Renal cortical epithelial cell (primary cell): ENCODE results near the gene BATF3. TPM values are rescaled to one million over a fixed set of nuclear protein-coding genes. Genes with fewer than 3 reads are reported as not detected.
A peak's percentile ranks its signal among the peaks of the same experiment; 100 is the strongest.
"Not testable (repeated sequence)": the region's sequence is repeated elsewhere in the genome, so short reads cannot be mapped to it uniquely, and the experiment has no call there.

ENCODE experiments used
- DNase-seq: peaks from one replicate; pipeline ENCODE4 v3.0.0-alpha.2; 2011; ENCODE audit warnings: low read depth
- total RNA-seq: library from RNA; depleted of rRNA; stranded (reverse); fragments of >200 nt; gene quantifications from 2 replicates; pipeline ENCODE4 v1.2.3, GENCODE V29; 2014

Gene BATF3
- total RNA-seq, 1 donor from 2014 or later: 0.55 TPM

DNA sequence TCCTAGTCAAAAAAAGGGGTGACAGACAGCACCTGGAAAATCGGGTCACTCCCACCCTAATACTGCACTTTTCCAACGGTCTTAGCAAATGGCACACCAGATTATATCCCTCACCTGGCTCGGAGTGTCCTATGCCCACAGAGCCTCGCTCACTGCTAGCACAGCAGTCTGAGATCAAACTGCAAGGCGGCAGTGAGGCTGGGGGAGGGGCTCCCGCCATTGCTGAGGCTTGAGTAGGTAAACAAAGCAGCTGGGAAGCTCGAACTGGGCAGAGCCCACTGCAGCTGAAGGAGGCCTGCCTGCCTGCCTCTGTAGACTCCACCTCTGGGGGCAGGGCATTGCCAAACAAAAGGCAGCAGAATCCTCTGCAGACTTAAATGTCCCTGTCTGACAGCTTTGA lies 41.4 kb downstream of the BATF3 start:
- not testable (repeated sequence) for DNase-seq

DNA sequence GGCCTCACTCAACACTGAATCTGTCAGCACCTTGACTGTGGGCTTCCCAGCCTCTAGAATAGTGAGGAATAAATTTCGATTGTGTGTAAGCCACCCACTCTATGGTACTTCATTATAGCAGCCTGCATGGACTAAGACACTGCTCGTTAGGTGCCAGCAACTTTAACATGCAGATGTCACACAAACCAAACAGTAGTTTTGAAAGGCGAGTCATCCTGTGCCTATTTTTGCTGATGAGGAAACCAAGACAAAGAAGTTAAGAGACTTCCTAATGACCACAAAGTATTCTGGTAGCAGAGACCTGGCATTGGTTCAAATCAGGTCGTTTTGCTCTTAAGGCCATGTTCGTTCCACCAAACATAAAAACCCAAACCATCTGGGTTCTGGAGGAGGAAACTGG lies 42.9 kb downstream of the BATF3 start:
- peak; percentile 29 for DNase-seq

DNA sequence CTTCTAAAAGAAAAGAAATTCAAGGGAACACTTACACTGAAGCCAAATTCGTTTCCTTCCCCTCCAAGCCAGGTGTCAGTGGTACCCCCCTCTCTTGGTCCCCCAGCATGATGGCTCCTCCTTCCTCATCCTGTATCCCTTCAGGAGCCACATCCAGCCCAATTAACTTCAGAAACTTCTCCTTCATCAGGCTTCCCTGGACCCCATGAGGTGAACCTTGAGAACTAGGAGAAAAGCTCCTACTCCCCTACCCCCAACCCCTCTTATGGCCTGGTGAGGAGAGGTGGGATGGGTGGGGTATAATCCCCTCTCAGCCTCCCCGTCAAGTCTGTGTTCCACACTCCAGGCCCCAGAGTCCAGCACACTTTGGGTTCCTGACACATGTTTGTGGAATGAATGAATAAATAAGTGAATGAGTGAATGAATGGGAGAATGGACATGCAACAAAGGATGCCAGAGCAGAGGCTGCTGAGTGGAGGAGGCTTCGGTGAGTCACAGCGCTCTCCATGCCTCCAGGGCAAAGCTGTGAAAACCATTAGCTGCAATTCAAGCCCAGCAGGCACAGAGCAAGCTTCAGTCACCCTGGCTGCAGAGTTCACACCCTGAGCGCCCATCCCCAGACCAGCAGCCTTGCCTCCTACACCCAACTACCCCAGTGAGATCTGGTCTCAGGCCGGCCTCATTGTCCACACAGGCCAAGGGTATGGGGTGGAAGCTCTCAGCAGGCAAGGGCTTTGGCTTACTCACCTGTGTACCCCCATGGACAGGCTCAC lies 43.8 kb downstream of the BATF3 start:
- peak; percentile 77 for DNase-seq

DNA sequence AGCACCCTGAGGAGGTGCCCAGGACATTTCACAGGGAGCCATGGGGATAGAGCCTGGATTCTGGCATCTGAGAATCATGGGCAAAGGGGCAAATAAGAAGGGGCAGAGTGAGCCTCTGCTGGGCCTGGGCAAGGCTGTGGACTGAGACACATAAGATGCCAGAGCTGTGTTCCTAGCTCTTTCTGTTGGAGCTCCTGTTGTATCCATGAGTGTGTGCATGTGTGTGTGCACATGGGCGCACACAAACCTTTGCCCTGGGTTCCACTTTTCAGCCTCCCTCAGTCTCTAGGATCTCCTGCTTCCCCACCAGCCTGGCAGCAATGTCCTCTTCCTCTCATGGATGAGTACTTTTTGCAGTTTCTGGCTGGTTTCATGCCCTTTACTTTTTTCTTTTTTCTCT lies 47.0 kb downstream of the BATF3 start:
- no peak for DNase-seq

DNA sequence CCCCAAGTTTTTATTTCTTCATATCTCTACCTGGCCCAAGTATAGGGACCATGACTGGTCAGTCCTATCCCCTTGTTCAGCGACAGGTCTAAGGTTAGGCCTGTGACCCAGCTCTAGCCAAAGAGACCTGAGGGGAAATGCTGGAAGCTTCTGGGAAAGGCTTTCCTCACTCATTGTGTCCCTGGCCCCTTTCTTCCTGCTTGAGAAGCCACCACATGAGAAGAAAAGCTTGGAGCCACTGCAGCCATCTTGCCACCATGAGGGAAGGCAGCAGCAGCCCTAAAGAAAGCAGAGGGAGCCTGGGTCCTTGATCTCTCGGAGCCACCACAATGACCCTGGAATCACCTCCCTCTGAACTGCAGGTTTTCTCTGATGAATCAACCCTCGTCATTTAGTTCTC lies 47.7 kb downstream of the BATF3 start:
- no peak for DNase-seq

DNA sequence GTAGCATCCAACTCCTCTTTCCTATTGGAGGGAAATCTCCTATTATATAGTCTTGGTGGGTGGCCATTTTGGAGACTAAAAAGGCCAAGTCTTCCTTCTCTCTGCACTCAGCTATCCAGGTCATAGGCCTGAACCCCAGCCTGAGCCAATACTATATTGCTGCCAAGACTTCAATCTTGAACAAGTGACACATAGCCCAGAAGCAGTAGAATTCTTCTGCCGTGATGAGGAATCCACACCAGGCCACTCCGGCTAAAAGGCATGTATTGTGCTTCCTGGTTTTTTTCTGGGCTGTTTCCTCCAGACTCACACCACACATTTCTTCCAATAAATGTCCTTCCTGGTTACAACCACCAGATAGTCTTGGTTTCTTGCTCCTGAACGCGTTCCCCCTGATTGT lies 48.1 kb downstream of the BATF3 start:
- DNase-seq: no peak

DNA sequence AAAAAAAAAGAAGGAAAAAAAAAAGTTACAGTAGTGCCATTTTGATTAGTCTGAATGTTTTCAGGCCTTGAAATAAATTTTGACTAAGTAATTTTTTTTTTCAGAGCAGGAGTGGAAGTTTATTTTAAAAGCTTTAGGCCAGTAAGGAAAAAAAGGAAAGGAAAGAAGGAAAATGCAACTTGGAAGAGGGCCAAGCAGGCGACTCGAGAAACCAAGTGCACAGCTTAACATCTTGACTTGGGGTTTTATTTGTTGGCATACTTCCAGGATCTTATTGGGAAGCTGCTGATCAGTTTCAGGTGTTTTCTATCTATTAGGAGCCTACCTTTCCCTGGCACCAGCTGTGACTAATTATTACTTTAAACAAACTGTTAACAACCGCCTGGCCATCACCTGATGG lies 49.4 kb downstream of the BATF3 start:
- no peak for DNase-seq

DNA sequence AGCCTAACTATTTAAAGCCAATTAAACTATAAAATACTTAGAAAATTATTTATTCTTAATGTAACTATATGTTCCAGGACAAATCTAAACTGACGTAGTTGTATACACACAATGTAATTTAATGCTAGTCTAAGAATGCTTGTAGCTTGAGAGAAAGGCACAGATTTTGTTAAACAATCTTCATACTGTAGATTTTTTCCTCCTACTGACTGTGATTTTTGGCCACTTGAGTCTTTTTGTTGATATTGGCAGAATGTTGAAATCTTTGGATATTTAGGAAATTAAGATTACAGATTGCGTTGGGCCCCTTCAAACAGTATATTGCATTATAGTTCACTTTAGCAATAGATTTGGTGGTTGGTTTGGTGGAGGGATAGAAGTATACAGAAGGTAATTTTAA lies 50.6 kb downstream of the BATF3 start:
- no peak for DNase-seq

DNA sequence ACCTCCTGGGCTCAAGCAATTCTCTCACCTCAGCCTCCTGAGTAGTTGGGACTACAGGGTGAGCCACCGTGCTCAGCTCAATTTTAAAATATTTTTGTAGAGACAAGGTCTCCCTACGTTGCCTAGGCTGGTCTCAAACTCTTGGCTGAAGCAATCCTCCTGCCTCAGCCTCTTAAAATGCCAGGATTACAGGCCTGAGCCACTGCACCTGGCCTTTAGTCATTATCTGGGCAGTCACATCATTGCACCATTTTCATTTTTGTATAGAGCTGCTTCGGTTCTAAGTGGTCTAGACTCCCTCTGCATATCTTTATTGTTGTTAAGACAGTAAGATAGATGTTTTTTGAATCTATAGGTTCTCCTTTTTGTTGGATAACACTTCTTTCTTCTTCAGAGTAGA lies 51.2 kb downstream of the BATF3 start:
- DNase-seq: no peak

DNA sequence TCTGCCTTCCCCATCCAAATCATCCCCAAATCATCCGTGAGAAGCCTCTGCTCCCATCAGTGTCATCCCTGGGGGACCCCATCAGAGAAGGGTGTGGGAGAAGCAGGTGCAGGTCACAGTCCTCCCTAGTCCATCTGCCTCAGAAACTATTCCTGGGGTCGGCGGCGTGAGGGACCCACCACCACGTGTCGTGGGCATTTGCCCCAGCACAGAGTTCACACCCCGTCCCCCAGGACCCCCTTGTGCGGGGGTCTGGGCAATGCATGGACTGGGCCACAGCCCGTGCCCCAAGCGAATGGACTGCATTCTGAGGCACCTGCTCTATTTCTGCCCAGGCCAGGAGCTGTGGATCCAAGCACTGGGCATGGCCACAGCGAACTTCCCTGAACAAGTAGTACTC lies 52.6 kb downstream of the BATF3 start:
- DNase-seq: no peak

DNA sequence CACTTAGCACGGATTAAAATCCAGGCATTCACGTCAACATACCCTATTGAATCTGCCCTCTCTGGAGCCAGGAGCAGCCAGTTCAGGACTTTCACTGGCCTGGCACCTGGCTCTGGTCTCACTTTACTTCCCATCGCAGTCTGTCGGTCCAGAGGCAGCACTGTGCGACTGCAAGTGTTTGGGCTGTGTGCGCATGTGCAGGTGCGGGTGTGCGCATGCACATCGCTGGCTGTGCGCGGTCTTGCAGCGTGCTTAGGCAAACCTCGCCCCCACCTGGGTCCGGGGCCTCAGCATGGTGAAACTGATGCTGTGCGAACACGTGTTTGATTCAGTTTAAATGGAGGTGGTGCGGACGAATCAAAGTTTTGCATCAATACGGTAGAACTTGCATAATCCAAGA lies 53.1 kb downstream of the BATF3 start:
- DNase-seq: no peak

DNA sequence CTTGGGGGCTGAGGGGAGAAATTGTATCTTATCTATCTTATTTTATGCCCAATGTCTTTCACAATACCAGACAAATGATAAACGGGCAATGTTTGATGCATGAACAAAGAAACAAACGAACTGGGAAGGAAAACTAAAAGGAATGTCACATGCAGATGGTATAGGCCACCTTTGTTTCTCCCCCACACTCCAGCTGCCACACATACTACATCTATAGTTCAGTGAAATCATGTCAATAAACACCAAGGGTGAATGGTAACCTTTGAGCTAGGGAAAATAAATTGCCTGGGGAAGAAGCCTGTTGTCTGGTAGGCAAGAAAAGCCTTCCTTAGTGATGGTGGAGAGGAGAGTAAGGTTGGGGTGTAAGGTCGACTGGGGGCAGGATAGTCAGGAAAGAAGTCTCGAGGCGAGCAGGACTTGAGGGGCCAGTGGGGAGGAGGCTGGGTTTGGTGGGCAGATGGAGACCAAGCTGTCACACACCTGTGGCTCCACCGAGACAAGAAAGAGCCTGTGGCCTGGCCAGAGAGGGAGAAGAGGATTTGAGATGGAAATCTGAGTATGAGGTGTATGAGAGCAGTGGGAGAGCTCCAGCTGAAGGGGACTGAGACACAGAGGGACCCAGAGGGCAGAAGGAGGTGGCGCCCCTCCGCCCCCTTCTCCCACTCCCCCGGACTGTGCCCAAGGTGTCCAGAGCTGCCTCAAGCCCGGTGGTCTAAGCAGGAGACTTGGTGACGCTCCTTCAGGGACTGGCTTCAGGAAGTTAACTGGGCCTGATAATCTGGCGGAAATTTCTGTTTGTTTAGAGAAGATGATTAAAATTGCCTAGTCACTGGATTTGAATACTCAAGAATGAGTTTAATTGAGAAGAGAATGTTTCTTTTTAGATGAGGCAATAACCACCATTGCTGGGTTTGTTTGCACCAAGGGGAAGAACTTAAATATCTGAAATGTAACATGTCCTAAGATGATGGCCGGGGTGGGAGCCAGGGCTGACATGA lies 53.8 kb downstream of the BATF3 start:
- DNase-seq: no peak

DNA sequence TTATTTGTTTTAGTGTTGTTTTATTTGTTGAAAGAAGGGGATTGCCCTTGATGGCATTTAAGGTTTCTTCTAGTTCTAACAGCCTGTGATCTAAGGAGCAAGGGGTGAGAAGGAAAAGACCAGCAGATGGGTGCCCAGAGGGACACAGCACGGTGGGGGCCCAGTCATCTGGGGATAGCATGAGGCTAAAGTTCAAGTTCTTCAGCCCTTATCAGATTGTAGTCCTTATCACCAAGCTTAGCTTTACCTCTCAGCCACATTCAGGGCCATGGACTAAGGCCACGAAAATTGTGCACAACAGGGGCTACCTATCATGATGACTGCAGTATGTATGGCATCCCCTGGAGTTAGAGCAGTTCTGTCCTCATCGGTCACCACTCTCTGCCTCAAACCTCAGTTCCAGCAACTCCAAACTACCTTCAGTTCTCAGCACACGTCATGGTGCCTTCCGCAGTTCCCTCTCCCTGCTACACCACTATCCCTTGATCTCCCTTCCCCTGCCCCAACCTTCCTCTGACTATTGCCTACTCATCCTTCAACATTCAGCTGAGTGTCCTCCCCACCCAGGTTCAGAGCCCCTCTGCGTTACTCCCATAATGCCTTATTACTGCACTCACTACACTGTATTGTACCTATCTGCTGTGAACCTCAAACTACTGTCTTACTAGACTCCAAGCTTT lies 54.6 kb downstream of the BATF3 start:
- DNase-seq: no peak

DNA sequence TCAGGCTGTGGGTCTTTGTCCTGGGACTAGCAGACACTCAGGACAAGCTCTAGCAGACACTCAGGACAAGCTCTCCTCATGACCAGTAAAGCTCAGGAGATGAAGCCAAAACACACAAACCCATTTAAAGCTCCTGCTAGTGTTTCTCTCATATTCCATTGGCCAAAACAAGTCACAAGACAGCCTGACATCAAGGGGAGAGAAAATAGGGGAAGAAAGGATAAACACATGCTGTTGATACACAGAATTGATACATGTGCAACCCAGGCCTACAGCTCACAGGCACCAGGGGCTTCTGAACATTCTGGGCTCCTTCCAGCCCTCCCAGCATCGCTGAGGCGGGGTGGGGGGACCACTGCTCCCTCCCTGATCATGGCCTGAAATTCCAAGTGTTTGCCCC lies 55.8 kb downstream of the BATF3 start:
- DNase-seq: no peak

DNA sequence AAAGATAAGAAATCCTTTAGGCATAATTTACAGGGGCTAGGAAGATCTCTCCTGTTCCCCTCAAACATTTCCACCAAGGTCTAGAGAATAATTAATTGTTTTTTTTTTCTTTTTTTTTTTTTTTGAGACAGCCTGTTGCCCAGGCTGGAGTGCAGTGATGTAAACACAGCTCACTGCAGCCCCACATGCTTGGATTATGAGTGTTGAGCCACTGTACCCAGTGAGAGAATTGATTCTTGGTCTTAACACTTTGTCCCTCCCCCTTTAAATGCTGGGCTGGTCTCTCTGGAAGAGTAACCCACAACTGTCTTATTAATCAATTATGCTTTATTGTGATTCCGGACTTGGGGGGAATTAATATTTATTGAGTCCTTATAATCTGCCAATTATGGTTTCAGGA lies 57.7 kb downstream of the BATF3 start:
- DNase-seq: no peak

DNA sequence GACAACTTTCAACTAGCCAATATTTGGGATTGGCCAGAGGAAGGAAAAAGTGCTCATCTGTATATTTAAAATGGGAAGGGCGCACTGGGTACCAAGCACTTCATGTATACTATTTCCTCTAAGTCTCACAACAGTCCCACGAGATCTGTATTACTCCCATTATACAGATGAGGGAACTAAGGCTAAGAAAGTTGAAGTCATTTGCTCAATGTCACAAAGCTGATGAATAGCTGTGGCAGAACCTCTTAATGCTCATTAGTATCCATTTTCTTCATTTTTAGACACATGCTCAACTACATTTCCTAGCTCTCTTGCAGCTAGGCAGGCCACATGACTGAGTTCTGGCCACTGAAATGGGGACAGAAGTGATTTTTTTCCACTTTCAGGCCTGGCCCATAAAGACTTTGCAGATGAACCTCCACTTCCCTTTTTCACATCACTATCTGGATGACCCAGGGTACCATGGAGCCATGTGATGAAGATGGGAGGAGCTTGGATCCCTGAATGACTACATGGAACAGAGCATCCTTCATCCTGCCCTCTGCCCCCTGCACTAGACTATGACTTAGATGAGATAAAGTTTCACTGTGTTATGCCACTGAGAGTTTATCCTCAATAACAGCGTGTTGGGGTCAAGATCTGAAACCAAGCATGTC lies 59.3 kb downstream of the BATF3 start:
- no peak for DNase-seq

DNA sequence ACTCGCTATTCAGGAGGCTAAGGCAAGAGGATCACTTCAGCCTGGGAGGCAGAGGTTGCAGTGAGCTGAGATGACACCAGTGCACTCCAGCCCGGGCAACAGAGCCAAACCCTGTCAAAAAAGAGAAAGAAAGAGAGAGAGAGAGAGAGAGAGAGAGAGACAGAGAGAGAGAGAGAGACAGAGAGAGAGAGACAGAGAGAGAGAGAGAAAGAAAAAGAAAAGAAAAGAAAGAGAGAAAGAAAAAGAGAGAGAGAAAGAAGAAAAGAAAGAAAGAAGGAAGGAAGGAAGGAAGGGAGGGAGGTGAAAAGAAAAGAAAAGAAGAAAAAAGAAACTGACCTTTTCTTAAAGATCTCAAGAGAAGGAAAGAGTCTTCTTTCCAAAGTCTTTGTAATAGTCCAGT lies 60.1 kb downstream of the BATF3 start:
- DNase-seq: not testable (repeated sequence)

DNA sequence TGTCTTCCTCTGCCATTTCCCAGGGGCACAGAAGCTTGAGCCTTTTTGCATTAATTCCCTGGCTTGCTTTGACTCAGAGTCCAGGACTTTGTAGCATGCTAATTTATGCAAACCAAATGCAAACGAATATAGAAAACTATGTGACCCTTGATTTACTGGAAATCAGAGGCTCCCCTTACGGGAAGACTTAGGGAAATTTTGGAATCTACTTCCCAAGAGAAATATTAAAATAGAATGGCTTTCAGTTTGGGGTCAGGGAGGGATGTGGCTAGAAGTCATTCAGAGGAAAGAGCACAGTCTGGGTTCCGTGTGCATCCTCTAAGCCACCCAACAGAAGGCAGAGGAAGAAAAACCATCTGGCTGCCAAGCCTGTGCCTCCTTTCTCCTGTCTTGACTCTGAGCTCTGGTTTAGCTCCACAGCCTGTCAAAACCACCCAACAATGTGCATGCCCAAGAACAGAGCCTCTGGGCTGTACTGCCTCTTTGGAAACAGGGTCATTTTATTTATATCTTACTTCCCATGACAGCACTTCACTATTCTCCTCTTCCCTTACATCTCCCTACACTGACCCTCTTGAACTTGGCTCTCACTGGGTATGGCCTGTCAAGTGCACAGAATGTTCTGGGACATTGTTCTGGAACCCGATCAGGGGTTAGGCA lies 61.0 kb downstream of the BATF3 start:
- no peak for DNase-seq

DNA sequence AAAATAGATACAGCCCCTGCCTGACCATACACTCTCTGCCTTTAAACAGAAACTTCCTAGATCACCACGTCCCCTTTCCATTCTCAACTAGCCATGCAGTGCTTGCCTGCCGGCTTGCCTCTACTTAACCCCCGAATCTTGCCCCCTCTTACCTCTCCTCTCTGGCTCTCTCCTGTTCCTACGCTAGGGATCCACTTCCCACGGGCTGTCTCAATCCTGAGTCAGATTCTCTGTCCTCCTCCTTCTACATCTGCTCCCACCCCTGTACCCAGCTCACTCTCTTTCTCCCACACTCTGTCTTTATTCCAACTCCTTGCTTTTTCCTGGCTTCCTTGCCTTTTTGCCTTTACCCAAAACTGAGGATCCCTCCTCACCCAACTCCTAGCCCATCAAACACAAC lies 61.7 kb downstream of the BATF3 start:
- no peak for DNase-seq
